Duodenal mucosa (tissue), 2 donors: ENCODE measurements around the gene TMA16.

Experiments used
- H3K27ac ChIP-seq: one replicate; pipeline ENCODE4 v1.7.0; 2013; ENCODE audit warnings: low read depth, low read length
- H3K27me3 ChIP-seq, 2 donors: one replicate each; pipeline ENCODE4 v1.7.0; 2013; ENCODE audit warnings: low read length in 2 of 2, control low read depth in 1 of 2; ENCODE audit not compliant: insufficient read depth in 2 of 2, control insufficient read depth in 1 of 2
- H3K36me3 ChIP-seq, 2 donors: one replicate each; pipeline ENCODE4 v1.7.0; 2013; ENCODE audit warnings: low read length in 2 of 2, control low read depth in 1 of 2; ENCODE audit not compliant: insufficient read depth in 2 of 2, control insufficient read depth in 1 of 2
- H3K4me1 ChIP-seq, 2 donors: one replicate each; pipeline ENCODE4 v1.7.0; 2013; ENCODE audit warnings: low read length in 2 of 2, control low read depth in 1 of 2; ENCODE audit not compliant: insufficient read depth in 2 of 2, control insufficient read depth in 1 of 2
- H3K4me3 ChIP-seq, 2 donors: one replicate each; pipeline ENCODE4 v1.7.0; 2013; ENCODE audit warnings: low read length in 2 of 2, low read depth in 1 of 2
- H3K9ac ChIP-seq, 2 donors: one replicate each; pipeline ENCODE4 v1.7.0; 2013; ENCODE audit warnings: low read length in 2 of 2, low read depth in 1 of 2
- H3K9me3 ChIP-seq, 2 donors: one replicate each; pipeline ENCODE4 v1.7.0; 2013; ENCODE audit warnings: low read length in 2 of 2, control low read depth in 1 of 2; ENCODE audit not compliant: control insufficient read depth in 1 of 2

TMA16 gene

DNA sequence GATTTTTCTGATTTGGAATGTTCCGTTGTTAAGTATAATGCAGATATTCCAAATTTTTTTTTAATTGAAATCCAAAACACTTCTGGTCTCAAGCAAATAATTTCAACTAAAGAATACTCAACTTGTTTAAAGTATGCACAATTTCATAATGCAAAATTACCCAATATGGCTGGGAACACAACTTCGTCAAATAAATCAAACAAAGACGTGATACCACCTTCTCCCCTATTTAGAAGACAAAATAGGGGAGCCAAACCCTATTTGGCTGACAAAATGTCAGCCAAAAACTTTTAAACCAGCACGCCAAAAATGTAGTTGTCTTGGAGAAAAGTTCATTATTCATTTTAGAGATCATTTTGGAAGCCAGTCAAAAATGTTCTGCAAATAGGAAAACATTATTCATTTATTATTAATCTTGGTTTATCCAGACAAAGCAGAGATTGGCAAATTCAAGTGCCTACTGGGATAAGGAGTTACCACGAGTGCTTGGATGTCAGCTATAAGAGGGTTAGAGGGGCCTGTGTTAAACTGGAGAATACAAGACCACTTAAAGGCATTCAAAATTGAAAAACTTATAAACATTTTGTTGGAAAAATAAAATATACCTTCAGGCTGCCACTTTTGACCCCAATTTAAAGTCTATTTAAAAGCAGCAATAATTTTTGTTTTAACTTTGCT lies 17.6 kb upstream of the TMA16 start:
- Histone ChIP-seq H3K4me1 (no peaks in the 10 kb centered on the region), H3K27ac (no peak overlapping the region), H3K9ac (no peak overlapping the region), H3K27me3 (no peaks in the 10 kb centered on the region), H3K9me3 (no peaks in the 10 kb centered on the region), H3K36me3 (no peaks in the 10 kb centered on the region), H3K4me3 (no peak overlapping the region)

DNA sequence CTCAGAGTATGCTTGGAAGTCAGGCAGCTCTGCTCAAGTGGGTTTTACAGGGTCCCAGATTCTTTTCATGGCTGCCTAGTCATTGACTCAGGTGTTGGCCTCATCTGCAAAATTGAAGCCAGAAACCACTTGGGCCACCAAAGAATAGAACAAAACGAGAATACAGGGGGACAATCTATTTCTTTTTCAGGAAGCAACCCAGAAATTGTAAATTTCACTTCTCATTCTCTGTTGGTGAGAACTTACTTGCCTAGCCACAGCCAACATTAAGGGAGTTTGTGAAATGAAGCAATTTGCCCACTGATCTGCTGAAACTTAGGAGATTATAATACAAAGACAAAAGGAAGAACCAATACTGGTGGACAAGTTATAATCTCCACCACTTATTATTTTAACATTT lies 12.3 kb upstream of the TMA16 start:
- Histone ChIP-seq H3K4me1 (no peaks in the 10 kb centered on the region), H3K36me3 (no peaks in the 10 kb centered on the region), H3K9me3 (no peaks in the 10 kb centered on the region), H3K27me3 (no peaks in the 10 kb centered on the region), H3K27ac (no peak overlapping the region), H3K9ac (no peak overlapping the region), H3K4me3 (no peak overlapping the region)

DNA sequence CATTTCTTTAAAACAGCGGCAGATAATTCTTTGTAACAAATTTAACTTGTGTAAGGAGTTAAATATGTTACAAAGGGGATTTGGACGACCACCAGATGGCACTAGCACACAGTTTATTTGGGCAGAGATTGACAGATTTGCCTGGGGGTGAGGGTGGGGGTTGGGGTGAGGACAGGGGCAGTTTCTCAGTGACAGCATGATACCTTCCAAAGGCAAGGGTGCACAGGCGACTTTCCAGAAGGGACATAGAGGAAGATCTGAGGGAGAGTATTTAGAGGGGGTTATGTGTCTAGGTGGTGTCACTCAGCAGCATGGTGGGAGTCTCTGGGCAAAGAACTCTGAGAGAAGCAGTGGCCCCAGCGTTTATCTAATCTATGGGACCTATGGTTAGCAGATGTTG lies 9.6 kb upstream of the TMA16 start:
- Histone ChIP-seq H3K9me3 (no peaks in the 10 kb centered on the region), H3K9ac (no peak overlapping the region), H3K36me3 (no peaks in the 10 kb centered on the region), H3K4me3 (no peak overlapping the region), H3K4me1 (no peaks in the 10 kb centered on the region), H3K27ac (no peak overlapping the region), H3K27me3 (no peaks in the 10 kb centered on the region)

DNA sequence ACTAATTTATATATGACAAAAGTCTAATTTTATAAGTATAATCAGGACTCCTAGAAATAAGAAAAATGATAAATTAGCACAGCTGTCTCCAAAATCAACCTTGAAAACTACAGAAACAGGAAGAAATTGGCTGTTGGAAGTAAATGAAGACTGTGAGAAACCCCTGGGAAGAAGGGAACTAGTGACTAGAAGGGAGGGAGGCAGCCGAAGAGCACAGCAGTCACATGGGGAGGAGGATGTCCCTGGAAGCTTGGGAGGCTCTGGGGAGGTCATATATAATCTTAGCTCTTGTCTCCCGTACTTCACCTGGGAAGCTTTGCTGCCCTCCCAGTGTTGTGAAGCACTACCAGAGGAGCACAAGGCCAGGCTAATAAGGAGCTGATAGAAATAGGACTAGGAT lies 8.9 kb upstream of the TMA16 start:
- Histone ChIP-seq H3K4me1 (no peaks in the 10 kb centered on the region), H3K4me3 (no peak overlapping the region), H3K9ac (no peak overlapping the region), H3K27ac (no peak overlapping the region), H3K27me3 (no peaks in the 10 kb centered on the region), H3K36me3 (no peaks in the 10 kb centered on the region), H3K9me3 (no peaks in the 10 kb centered on the region)

DNA sequence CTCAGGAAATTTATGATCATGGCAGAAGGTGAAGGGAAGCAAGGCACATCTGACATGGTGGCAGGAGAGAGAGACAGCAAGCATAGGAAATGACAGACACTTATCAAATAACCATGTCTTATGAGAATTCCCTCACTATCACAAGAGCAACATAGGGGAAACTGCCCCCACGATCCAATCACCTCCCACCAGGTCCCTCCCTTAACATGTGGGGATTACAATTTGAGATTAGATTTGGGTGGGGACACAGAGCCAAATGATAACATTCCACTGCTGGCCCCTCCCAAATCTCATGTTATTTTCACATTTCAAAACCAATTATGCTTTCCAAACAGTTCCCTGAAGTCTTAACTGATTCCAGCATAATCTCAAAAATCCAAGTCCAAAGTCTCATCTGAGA lies 8.2 kb upstream of the TMA16 start:
- no peaks in the 10 kb centered on the region for H3K9me3 ChIP-seq
- no peaks in the 10 kb centered on the region for H3K36me3 ChIP-seq
- H3K27ac ChIP-seq = no peak overlapping the region
- H3K4me1 ChIP-seq = no peaks in the 10 kb centered on the region
- H3K27me3 ChIP-seq = no peaks in the 10 kb centered on the region
- H3K4me3 ChIP-seq = no peak overlapping the region
- no peak overlapping the region for H3K9ac ChIP-seq

DNA sequence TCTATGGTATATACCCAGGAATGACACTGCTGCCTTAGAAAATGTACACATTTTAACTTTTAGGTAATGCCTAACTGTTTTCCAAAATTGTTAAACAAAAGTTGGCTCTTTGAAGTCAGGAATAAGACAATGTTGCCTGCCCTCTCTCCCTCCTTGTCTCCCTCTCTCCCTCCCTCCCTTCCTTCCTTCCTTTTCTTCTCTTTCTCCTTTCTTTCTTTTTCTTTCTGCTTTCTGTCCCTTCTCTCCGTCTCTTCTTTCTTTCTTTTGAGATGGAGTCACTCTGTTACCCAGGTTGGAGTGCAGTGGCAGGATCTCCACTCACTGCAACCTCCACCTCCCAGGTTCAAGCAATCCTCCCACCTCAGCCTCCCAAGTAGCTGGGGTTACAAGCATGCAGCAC lies 4.6 kb upstream of the TMA16 start:
- no peak overlapping the region for H3K27ac ChIP-seq
- no peaks in the 10 kb centered on the region for H3K9me3 ChIP-seq
- H3K4me1 ChIP-seq = peaks cover 0 to 5% of the 10 kb centered on the region in 2 donors
- H3K9ac ChIP-seq = no peak overlapping the region
- H3K36me3 ChIP-seq = no peaks in the 10 kb centered on the region
- H3K4me3 ChIP-seq = no peak overlapping the region
- H3K27me3 ChIP-seq = no peaks in the 10 kb centered on the region

DNA sequence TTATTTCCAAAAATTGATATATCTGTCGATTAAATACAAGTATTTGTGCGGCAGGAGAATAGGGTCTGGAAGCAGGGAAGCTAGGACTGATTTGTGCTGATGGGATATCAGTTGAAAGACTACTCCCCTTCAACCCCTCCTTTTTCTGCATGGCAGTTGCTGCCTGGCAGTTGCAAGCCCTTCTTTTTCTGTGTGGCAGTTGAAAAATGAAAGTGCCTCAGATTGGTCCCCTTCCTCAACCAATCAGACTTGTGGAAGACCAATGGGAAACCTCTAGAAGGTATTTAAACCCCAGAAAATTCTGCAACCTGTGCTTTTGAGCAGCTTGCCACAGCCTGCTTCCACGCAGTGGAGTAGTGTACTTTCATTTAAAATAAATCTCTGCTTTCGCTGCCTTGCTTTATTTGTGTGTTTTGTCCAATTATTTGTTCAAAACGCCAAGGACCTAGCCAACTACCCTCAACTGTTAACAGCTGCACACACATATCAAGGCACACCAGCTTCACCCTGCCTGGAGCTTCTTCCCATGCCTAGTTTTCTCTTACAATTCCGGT lies 1.5 kb upstream of the TMA16 start:
- Histone ChIP-seq H3K9me3 (no peaks in the 10 kb centered on the region), H3K36me3 (no peaks in the 10 kb centered on the region), H3K27ac (no peak overlapping the region), H3K4me1 (peaks cover 12 to 22% of the 10 kb centered on the region in 2 donors), H3K9ac (no peak overlapping the region), H3K4me3 (no peak overlapping the region), H3K27me3 (no peaks in the 10 kb centered on the region)

DNA sequence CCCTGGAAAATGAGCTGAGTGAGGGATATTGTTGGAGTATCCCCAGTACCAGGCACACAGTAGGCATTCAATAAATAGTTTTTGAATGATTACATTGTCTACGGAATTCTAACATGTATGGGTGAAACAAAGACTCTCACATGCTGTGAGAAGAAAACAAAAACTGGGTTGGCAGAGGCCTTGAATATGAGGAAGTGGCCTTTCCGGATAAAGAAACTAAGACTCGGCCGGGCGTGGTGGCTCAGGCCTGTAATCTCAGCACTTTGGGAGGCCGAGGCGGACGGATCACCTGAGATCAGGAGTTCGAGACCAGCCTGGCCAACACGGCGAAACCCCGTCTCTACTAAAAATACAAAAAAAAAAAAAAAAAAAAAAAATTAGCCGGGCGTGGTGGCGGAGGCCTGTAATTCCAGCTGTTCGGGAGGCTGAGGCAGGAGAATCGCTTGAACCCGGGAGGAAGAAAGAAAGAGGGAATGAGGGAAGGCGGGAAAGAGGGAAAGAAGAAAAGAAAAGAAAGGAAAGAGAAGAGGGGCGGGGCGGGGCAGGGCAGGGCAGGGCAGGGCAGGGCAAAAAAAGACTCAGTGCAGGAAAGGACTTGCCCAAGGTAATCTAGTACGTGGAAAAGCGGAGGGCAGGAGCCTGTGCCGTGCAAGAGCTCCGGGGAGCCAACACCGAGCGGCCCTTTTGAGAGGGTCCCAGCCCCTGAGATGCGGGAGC lies 689 bp upstream of the TMA16 start:
- H3K27ac ChIP-seq = peak overlapping the region; percentile 80
- peak overlapping the region; percentile 98 to 99 for H3K4me3 ChIP-seq
- H3K9me3 ChIP-seq = no peaks in the 10 kb centered on the region
- H3K36me3 ChIP-seq = no peaks in the 10 kb centered on the region
- H3K4me1 ChIP-seq = peaks cover 12 to 22% of the 10 kb centered on the region in 2 donors
- H3K27me3 ChIP-seq = no peaks in the 10 kb centered on the region
- H3K9ac ChIP-seq = peak overlapping the region; percentile 93 to 96

DNA sequence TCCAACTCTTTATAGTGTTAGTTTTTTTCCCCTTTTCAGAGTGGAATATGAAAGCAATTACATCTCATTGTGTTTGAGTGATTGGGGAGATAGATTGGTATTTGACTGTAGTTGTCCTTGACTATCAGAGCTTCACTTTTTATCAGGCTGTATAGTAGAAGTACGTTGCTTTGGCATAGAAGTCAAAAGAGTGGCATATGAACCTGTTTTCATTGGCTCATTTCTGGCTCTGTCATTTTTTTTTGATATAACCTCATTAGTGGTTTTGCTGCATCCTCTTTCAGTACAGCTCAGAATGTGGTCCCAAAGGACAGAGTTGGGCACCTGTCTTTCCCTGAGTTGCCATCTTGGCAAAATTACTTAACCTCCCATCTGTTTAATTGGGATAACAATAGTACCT lies 1.4 kb downstream of the TMA16 start:
- Histone ChIP-seq H3K36me3 (no peaks in the 10 kb centered on the region), H3K9ac (peak overlapping the region in 1 of 2 donors; percentile 31), H3K9me3 (no peaks in the 10 kb centered on the region), H3K27ac (no peak overlapping the region), H3K4me1 (peaks cover 12 to 22% of the 10 kb centered on the region in 2 donors), H3K4me3 (peak overlapping the region; percentile 98 to 99), H3K27me3 (no peaks in the 10 kb centered on the region)

DNA sequence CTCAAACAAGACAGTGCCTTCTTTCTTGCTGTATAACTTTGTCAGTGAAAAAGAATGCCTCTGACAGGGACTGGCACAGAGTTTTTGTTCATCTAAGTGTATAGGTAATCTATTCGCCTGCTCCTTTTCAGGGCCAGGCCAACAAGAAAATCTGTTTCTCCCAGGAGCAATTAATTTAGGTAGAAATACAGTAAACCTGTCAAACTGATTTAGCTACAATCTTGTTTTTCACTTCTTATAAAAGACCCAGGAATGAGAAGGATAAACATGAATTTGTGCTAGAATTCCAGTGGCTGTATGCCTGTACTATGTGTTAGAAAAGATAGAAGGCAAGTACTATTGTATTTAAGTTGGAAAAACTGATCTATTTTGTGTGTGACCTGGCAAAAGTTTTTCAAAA lies 6.1 kb downstream of the TMA16 start:
- no peaks in the 10 kb centered on the region for H3K9me3 ChIP-seq
- no peaks in the 10 kb centered on the region for H3K27me3 ChIP-seq
- H3K9ac ChIP-seq = no peak overlapping the region
- H3K4me3 ChIP-seq = no peak overlapping the region
- peaks cover 10 to 11% of the 10 kb centered on the region in 2 donors for H3K4me1 ChIP-seq
- no peaks in the 10 kb centered on the region for H3K36me3 ChIP-seq
- no peak overlapping the region for H3K27ac ChIP-seq
